GM21360 (cell line): Measurements from ENCODE around the gene TNS1.

Source experiments
- ATAC-seq: cut with Tn5 transposase; IDR thresholded peaks from one replicate; pipeline ENCODE4 v1.9.1; 2021; ENCODE audit warnings: mild to moderate bottlenecking, moderate library complexity; ENCODE audit not compliant: unreplicated experiment

Gene TNS1

DNA sequence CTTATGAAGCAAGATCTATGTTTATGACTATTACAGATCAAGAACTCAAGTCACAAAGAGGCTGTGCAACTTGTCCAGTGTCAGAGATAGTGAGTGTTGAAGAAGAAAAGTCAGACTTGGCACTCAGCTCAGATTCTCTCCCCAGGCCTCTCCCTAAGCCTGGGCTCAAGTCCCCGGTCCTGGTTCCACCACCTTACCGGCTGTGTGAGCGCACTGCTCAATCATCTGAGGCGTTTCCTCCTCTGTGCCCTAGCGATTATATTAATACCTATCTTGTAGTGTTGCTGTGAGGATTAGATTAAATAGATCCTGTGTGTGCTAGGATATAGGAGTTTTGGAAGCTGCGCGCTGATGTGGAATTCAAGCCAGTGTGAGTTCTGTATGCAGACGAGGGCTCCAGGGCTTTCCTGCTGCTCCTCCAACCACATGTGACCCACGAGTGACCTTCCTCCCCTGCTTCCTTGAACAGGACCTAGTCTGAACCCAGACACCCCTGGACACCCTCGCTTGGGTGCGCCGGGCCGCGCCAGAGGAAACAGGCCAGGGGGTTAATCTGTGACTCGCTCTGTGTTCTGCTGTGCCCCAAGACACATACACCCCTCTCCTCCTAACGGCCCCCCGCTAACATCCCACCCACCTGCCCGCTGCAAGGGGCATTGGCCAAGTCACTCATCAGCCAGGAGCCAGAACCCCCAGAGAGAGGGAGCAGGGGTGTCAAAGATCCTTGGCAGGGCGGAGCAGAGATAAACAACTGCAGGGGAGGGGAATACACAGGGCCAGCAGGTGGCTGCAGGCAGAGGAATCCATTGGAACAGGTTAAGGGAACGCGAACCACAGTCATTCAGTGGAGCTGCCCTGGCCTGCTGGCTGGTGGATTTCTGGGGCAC, 38.3 kb downstream of the TNS1 start:
- no peak for ATAC-seq

DNA sequence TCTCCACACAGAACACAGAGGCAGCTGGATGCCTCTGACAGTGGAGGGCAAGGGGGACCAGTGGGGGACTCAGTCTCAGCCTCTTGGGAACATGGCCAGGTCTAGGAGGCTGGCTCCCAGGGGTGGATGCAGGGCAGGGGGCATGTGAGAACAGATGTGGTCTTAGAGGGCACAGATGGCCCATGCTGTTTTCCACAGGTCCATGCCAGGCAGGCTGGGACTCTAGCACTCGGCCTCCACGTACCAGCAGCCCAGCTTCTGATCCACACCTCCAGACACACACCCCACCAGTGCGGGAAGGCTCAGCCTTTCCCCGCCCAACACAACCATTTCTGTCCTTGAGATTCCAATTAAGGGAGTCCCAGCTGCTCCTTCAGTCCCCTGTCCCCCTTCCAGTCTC, 42.4 kb downstream of the TNS1 start:
- no peak for ATAC-seq

DNA sequence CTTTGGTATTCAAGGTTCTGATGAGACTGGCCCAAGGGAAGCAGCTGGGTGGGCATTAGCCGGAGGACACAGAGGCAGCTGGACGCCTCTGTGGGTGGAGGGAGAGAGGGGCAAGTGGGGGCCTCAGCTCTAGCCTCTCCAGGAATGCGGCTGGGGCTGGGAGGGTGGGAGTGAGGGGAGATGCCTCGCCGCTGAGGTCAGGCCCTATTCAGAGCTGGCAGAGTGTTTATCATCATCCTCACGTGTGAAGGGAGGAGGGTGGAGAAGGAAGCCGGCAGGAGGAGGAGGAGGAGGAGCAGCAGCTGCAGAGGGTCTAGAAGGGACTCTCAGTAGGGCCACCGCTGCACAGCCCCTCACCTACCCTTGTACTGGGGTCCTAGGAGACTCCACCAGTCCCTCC, 43.1 kb downstream of the TNS1 start:
- no peak for ATAC-seq

GRCh38 chr2:217958884-217959225, 43.9 kb downstream of the TNS1 start:
- ATAC-seq: no peak

DNA sequence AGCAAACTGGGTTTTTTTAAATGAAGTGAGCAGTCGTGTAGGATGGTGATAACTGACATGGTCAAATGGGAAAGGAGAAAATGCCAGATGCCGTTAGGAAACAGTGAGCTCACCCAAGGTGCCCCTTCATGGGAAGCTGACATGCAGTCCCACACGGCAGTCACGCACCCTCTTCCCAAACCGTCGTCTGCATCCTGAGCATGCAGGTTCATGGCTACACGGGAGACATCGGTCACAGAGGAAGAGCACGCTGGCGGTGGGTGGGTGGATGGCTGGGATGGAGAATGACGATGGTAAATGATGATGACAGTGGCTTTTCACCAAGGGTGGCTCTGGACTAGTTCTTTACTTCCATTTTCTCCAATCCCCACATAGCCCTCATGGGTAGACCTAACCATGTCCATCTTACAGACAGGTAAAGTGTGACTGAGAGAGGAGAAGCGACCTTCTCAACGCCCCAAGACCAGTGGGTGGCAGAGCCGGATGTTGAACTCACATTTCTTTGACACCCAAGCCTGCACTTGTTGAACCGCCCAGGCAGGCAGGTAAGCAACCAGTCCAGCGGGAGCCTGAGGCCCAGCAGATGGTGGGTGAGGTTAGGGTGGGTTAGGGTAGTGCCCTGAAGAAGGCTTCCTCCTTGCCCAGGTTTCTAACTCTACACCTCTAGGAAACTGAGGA, 44.5 kb downstream of the TNS1 start:
- ATAC-seq: no peak

DNA sequence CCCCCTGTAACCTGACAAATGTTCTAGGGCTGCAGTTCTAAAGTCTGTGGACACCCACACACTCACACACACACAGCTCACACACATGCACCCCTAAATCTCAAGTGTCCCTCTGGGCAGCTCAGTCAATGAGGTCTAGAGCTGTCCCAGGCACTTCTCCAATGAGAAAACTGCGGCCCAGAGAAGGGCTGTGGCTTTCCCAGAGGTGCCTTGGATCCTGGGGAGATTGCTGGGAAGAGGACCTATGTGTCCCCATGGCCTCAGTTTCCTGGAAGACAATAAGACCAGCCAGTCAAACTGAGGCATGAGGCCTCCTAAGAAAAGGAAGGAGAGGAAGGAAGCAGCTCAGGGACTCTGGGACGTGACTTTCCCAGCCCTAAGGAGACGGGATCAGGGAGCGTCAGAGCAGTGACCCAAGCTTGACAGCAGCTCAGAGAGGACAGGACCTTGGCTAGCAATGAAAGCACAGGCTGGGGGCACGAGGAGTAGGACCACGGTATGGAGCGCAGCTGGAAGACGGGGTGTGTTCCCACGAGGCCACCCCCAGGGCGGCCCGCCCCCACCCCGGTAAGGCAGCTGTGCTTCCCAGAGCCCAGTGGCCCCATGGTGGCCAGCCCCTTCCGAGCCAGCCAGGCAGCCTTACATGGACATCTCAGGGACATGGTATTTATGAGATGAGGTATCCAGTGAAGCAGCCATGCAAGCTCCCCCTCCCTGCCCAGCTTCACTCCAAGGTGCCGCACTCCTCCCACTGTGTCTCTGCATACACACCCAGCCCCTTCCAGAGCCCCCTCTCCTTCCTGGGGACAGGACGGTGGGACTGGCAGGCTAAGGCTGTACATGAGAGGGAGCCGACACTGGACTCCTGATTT, 46.0 kb downstream of the TNS1 start:
- ATAC-seq: no peak

GRCh38 chr2:217955881-217956493, 46.8 kb downstream of the TNS1 start:
- no peak for ATAC-seq

DNA sequence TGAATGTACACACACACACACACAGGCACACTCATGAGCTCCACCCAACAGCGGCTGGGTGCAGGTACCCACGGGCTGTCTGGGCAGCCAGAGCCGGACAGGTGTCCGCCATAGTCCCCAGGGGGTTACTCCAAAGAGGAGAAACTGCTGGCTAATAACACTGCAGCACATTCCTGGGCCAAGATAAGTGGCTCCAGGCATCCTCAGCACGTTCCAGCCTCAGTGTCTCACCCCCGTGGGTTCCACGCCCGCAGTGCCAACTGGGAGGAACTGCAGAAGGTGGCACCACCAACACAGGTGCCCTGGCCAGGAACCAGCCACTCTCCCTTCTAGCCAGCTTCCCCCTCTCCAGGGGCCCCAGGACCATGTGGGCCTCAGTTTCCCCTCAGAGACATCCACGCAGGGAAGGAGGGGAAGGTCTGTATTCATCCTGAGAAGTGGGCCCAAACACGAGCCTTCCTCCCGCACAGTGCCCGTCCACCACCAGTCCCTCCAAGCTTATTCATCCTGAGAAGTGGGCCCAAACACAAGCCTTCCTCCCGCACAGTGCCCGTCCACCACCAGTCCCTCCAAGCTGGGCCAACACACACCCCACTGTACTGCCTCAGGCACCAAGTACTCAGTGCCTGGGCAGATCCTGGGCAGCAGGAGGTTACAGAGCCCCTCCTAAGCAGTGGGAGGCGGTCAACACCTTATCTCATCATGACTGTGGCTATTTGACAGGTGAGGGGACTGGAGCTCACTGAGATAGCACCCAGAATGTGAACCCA, 47.6 kb downstream of the TNS1 start:
- no peak for ATAC-seq

GRCh38 chr2:217954469-217954868, 48.3 kb downstream of the TNS1 start:
- no peak for ATAC-seq

GRCh38 chr2:217954051-217954450, 48.7 kb downstream of the TNS1 start:
- ATAC-seq: no peak

DNA sequence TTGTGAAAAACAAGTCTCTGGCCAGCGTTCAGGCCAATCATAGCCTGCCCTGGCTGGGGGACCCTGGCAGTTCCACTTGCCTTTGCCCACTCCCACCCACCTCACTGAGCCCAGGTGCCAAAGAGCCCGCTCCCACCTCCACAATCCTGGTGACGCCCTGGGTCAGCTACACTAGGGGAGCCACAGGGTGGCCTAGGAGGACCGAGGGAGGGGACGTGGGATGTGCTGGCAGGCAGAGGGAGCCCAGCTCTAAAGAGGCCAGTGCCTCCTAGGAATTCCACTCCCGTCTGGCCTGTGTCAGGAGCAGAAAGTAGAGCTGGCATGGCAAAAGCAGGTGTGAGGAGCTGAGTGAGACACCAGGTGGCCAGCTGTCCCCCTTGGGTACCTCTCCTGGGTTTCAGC, 49.3 kb downstream of the TNS1 start:
- ATAC-seq: no peak

DNA sequence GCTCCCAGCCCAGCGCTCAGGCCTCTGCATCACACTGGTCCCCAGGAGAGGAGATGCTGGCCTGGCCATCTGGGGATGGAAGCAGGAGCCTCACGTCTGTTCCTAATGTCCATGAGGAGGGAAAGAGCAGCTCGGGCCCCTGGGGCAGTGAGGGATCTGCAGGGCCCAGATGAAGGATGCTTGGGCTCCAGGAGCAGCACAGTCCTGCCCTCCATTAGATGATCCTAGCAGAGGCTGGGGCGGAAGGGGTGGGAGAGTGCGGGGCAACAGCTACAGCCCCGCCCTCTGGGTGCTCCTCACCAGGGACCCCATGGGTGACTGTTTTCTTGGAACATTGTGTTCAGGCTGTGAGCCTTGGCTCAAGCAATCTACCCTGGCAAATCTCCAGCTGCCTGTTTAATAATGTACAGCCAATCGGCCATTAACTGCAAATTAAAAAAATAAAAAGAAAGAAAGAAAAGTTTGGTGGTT, 49.7 kb downstream of the TNS1 start:
- no peak for ATAC-seq

DNA sequence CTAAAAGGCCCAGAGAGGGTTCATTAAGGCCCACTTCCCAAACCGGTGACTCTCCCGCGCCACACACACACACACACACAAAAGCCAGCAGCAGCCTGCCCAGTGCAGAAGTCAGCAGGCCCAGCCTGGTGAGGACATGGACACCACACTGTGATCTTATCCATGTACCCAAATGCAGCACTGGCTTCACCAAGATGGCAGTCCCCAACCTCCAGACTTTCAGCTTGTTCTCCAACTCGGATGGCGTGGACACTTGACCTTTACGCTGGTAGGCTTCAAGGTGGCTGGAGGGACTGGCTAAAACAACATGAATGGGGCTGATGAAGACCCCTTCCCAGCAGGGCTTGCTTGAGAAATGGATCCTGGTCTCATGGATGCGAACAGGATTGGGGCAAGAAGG, 50.4 kb downstream of the TNS1 start:
- no peak for ATAC-seq

GRCh38 chr2:217951521-217952247, 51.1 kb downstream of the TNS1 start:
- ATAC-seq: no peak

DNA sequence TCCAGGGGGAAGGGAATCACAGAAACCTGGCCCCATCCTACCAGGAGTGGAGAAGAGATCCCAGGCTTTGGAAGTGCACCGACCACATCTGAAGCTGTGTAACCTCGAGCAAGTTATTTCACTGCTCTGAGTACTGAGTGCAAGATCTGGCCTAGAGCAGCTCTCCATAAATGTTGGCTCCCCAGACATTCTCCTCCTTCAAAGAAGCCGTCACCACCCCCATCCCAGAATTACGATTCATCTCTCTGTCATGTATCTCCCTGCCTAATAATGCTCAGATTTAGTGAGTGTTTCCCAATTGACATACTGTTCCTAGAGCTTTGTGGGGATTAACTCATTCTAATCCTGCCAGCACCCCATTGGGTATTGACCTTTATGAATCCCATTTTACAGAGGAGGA, 51.7 kb downstream of the TNS1 start:
- ATAC-seq: no peak

- ATAC-seq: no peak
Measured at GRCh38 chr2:217950401-217950871, 52.4 kb downstream of the TNS1 start.

- no peak for ATAC-seq
Measured at GRCh38 chr2:217949447-217949846, 53.3 kb downstream of the TNS1 start.

GRCh38 chr2:217948897-217949296, 53.9 kb downstream of the TNS1 start:
- ATAC-seq: no peak

DNA sequence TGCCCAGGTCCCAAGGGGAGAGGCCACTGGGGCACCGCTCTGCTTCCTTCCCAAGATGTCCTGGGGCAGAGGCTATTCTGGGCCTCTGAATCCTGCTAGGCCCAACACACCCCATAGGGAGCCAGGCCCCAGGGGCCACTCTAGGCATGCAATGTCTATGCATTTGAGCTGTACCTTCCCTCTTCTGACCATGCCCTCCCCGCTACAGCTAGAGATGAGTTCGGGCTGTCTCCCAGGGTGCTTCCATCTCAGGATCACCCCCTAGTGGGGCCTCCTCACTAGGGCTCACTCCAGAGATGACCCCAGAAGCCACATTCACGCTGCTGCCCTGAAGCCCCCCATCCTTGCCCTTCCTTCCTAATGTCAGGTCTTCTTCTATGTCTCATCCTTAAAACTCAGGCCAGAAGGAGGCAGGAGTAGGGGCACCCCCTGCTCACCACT, 54.4 kb downstream of the TNS1 start:
- ATAC-seq: no peak
